ENCODE data around the gene ABCA13.
A peak's percentile ranks its signal among the peaks of the same experiment; 100 is the strongest.

Gene ABCA13

GRCh38 chr7:48643431-48644013 is 472.3 kb downstream of the ABCA13 start:
- DNase-seq: peak; percentile 70 to 79

GRCh38 chr7:48658138-48658537 is 486.9 kb downstream of the ABCA13 start:
- no peak for DNase-seq

GRCh38 chr7:48660306-48660870 is 489.1 kb downstream of the ABCA13 start:
- DNase-seq: no peak

GRCh38 chr7:48664241-48664640 is 493.0 kb downstream of the ABCA13 start:
- DNase-seq: no peak

GRCh38 chr7:48665353-48666135 is 494.3 kb downstream of the ABCA13 start:
- DNase-seq: no peak

GRCh38 chr7:48667407-48667806 is 496.1 kb downstream of the ABCA13 start:
- DNase-seq: peak; percentile 64 to 73

- no peak for DNase-seq
Observed at GRCh38 chr7:48671656-48672055, 500.4 kb downstream of the ABCA13 start.

GRCh38 chr7:48681006-48681405 is 509.7 kb downstream of the ABCA13 start:
- no peak for DNase-seq

- DNase-seq: peak; percentile 81 to 88
Observed at GRCh38 chr7:48691788-48692187, 520.5 kb downstream of the ABCA13 start.

Data from inflammatory macrophage (primary cell).